GM10248 (cell line): ENCODE results near the gene KIF17.

Experiments used
- CTCF ChIA-PET: fragments of 300-600 bp; sonication (Branson Sonifier 250); formaldehyde crosslinking; extraction: SDS; loops from one replicate; lab custom pipeline; 2021; ENCODE audit warnings: antibody characterized with exemption; lab: Yijun Ruan, JAX
- POLR2A ChIA-PET: fragments of 350-650 bp; sonication (Branson Sonifier 250); formaldehyde crosslinking; extraction: SDS; loops from one replicate; lab custom pipeline; 2020; ENCODE audit warnings: antibody characterized with exemption; lab: Yijun Ruan, JAX
- DNase-seq: peaks from one replicate; pipeline ENCODE4 v3.0.0; 2012; ENCODE audit errors: extremely low spot score
- TF ChIP-seq, protein P1 (sequence below): IDR thresholded peaks from 2 replicates; pipeline ENCODE4 v1.5.1; 2012; ENCODE audit warnings: mild to moderate bottlenecking, low read depth; ENCODE audit errors: extremely low read depth, missing control alignments, control extremely low read depth

KIF17 gene

DNA sequence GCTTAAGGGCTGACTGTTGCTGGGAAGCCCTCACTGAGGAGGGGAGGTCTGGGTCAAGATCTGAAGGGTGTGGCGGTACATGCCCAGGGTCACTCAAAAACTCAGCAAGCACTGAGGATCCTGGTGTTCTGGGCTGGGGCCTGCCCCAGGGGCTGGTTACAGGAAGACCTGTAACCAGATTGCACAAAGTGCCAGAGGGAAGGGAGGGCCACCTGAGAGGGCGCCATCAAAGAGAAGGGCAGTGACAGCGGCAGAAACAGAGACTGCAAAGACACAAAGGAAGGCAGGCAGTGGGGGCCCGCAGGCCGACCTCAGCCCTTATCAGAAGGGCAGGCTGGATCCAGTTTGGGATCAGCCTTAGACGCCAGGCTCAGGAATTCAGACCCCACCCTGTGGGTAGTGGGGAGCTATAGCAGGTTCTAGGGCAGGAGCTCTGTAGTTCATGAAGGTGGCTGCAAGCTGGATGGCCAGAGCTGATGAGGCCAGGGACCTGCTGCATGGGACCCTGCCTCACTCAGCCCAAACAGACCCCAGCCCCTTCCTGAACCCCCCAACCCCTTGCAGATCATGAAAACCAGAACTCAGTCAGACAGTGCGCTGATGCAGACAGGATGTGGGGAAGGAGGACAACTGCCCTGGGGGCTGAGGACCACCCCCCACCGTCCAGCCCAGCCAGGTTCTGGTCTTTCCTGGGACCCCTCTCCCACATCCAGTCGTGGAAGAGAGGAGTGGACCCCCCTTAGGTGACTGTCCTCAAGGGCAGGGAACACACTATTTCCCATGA, 10.8 kb upstream of the KIF17 start:
- ChIA-PET POLR2A (no interaction called here), CTCF (interaction anchor here (0.6 to 3.3 kb wide), 4 partner anchors 10 to 467 kb away, joined by 3 to 17 read pairs (median 6); partner anchors contain the start of gene KIF17)
- TF ChIP-seq, protein P1, sequence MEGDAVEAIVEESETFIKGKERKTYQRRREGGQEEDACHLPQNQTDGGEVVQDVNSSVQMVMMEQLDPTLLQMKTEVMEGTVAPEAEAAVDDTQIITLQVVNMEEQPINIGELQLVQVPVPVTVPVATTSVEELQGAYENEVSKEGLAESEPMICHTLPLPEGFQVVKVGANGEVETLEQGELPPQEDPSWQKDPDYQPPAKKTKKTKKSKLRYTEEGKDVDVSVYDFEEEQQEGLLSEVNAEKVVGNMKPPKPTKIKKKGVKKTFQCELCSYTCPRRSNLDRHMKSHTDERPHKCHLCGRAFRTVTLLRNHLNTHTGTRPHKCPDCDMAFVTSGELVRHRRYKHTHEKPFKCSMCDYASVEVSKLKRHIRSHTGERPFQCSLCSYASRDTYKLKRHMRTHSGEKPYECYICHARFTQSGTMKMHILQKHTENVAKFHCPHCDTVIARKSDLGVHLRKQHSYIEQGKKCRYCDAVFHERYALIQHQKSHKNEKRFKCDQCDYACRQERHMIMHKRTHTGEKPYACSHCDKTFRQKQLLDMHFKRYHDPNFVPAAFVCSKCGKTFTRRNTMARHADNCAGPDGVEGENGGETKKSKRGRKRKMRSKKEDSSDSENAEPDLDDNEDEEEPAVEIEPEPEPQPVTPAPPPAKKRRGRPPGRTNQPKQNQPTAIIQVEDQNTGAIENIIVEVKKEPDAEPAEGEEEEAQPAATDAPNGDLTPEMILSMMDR = no peak
- no peak for DNase-seq

DNA sequence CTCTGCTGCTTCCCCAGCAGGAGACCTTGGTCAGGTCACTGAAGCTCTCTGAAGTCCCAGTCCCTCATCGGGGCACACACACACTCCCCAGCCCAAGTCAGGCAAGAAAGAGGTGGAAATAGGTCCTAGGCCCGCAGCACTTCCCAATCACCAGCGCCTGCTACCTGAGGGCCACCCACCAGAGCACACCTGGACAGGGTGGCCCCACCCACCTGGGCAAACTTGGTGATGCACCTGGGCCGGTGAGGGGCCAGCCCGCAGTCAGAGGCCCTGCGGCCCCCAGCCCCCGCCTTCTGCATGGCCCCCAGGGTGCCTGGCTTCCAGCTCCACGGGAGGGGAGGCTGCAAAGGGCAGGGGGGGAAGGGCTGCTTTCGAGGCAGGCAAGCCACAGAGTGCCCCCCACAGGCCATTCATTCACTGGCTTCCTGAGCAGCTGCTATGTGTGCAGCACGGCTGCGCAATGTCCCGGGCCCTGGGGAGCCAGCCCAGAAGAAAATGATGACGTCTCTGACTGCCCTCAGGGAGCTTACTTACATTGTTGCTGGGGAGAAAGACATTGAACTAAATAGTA, 10.0 kb upstream of the KIF17 start:
- CTCF ChIA-PET = interaction anchor here (0.6 to 3.3 kb wide), 4 partner anchors 10 to 467 kb away, joined by 3 to 17 read pairs (median 6); partner anchors contain the start of gene KIF17

DNA sequence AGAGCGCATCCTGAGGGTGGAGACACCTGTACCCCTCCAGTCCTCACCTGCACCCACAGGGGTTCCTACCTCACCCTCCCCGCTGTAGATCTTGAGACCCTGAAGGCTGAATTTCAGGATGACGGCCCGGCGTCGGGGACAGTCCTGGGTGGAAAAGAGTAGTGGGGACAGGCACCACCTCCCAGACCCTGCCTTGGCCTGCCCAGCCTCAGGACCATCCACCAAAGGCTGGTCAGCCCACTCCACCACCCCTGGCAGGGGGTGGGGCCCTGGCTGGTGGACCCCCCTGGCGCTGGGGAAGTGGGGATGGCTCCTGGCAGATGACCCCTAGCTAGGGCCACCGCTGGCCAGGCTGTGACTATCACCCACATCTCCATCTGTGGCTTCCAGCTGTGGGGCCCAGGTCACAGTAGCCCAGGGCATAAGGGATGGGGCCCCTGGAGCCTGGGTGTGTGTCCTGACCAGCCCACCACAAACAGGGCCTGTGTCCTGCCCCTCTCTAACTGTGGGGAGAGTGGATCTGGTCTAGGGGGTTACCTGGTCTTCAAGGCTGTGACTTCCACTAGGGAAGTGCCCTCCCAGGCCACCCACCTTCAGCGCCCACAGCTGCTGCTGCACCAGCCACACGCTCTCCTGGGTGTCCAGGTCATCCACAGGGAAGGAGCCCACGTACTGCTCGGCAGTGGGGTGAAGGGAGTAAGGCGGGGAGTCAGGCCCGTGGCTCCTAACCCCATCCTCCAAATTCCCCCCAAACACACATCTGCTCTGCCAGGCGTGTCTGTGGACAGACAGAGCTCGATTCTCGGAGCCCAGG, 9.3 kb upstream of the KIF17 start:
- DNase-seq = no peak
- TF ChIP-seq, protein P1 = no peak
- ChIA-PET CTCF (interaction anchor here (2.4 to 3.3 kb wide), 2 partner anchors 9 to 30 kb away, joined by 10 to 17 read pairs; partner anchors contain the start of gene KIF17), POLR2A (no interaction called here)

More for the DNA sequence above, 10.0 kb upstream of the KIF17 start:
- TF ChIP-seq, protein P1 = no peak
- POLR2A ChIA-PET = no interaction called here
- DNase-seq = peak; percentile 21

DNA sequence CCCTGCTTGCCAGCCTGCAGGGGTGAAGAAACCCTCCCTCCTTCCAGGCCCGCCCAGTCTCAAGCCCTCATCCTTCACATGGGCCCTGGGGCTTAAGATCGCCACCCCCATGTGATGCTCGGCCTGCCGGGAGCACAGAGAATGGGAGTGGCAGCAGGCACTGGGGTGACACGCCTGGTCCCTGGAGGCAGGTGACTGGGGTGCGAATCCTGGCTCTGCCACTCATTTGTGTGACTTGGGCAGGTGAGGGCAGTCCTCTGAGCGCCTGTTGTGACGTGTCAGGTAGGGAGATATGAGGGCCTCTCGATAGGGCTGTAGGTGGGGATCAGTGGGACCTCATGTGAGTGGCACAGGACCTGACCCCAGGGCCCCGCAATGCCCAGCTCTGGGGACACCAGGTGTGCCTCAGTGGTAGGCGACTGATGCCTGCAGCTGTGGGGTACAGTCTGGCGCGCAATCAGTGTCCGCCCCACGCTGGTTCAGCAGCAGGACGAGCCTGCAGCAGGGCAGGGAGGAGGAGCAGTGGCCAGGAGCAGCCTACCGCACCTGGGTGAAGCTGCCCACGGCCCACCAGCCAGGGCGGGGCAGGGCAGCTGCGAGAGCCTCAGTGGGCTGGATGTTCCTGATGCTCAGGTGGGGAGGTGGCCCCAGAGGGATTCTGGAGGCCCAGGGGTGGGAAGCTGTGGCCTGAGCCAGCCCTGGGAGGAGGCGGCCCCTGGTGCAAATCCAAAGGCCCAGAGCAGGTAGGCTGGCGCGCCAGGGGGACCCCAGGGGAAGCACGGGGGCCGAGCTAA, 8.5 kb upstream of the KIF17 start:
- ChIA-PET POLR2A (no interaction called here), CTCF (interaction anchor here (2.4 to 3.3 kb wide), 2 partner anchors 8 to 29 kb away, joined by 10 to 17 read pairs; partner anchors contain the start of gene KIF17)
- DNase-seq = no peak
- TF ChIP-seq, protein P1 = no peak

DNA sequence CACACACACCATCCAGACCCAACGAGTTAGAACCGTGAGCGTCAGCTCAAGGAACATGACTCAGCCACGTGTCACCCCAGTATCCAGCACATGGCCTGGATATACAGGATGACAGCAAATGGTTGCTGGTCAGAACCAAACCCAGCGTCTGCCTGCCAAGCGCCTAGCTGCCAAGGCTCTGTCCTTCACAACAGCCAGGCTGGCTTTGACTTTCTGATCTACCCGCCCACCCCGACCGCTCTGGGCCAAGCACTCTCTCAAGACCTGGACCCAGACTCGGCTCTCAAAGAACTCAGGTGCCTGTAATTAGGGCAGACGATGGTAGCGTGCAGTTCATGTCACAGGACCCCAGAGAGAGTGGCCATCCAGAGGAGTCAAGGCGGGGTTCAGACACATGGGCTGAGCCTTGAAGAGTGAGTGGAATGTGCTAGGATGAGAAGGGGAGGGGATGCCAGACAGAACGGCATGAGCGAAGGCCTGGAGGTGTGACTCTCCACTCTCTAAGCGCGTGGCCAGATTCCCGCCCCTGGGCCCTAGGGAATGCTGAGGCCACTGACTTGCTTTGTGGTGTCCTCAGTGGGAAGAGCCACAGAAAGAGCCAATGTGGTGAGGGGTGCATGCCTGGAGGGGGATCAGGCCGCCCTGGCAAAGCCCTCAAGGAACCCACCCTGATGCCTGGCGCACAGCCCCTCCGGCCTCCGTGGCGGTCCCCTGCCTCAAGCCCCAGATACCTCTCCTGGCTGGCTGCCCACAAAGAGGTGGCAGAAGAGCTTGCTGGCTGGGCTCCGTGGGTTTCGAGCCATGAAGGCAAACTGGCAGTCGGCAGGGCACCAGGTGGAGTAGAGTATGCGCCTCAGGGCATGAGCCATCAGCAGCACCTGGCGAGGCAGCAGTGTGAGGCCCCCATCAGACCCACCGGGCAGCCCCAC, 7.6 kb upstream of the KIF17 start:
- CTCF ChIA-PET = interaction anchor here (1.3 kb wide), 1 partner anchor 470 kb away, joined by 4 read pairs; no protein-coding TSS in a partner anchor
- POLR2A ChIA-PET = no interaction called here
- TF ChIP-seq, protein P1 = no peak
- DNase-seq = no peak
